ENCODE measurements around the gene CYB5B.
"Not testable (repeated sequence)": the region's sequence is repeated elsewhere in the genome, so short reads cannot be mapped to it uniquely, and the experiment has no call there.

CYB5B gene

GRCh38 chr16:69410219-69410990 is 14.0 kb upstream of the CYB5B start:
- DNase-seq (ENCODE audit: low read depth), result no peak

- DNase-seq (ENCODE audit: low read depth), result no peak
These were observed 13.1 kb upstream of the CYB5B start for GRCh38 chr16:69411064-69411985.

GRCh38 chr16:69412287-69412686 is 12.1 kb upstream of the CYB5B start:
- DNase-seq (ENCODE audit: low read depth), result no peak

- no peak for DNase-seq (ENCODE audit: low read depth)
These were observed 11.3 kb upstream of the CYB5B start for GRCh38 chr16:69413045-69413664.

DNA sequence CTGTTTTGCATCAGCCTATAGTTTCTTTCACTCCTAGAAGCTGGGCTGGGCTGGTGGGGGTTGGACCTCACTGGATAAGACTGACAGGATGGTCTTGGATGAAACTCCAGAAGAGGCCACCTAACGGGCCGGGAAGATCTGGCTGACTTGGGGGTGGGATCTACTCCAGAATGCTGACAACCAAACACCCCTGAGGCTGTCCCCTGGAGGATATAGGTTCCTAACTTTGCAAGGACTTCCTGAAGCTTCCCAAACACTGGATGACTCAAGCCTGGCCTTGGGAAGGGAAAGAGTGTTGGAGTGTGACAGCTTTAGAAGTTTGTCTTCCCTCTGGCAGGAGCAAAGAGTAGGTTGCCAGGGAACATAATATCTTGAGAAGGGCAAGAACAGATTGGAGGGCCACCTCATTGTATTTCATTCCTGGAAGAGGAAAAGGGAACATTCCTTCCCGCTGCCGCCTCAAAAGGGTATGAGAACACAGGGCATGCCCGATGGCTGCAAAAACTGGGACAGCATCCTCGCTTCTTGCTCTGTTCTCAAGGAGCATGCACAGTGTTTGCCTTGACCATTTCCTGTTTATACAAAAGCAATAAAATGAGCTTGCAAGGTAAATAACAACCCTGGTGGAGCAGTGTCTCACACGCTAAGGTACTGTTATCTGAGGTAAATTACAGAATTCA is 6.8 kb upstream of the CYB5B start:
- DNase-seq (ENCODE audit: low read depth), result no peak

- DNase-seq (ENCODE audit: low read depth), result no peak
These were observed 4.5 kb upstream of the CYB5B start for GRCh38 chr16:69419956-69420355.

GRCh38 chr16:69423189-69423588 is 1.2 kb upstream of the CYB5B start:
- no peak for DNase-seq (ENCODE audit: low read depth)

- DNase-seq (ENCODE audit: low read depth), result no peak
These were observed 741 bp downstream of the CYB5B start for GRCh38 chr16:69424935-69425784.

DNA sequence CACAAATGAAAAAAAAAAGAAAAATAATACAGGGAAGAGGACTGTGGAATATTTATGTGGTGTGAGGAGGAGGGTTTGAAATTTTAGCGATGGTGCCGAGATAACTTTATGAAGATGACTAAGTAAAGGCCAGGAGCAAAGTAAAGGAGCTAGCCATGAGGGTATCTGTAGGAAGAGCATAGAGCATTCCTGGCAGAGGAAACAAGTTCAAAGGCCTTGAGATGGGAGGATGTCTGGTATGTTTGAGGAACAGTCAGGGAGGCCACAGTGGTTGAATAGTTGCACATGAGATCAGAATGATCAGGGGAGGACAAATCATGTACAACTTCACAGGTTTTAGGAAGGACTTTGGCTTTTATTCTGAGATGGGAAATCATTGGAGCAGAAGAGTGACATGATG is 4.2 kb downstream of the CYB5B start:
- no peak for DNase-seq (ENCODE audit: low read depth)

DNA sequence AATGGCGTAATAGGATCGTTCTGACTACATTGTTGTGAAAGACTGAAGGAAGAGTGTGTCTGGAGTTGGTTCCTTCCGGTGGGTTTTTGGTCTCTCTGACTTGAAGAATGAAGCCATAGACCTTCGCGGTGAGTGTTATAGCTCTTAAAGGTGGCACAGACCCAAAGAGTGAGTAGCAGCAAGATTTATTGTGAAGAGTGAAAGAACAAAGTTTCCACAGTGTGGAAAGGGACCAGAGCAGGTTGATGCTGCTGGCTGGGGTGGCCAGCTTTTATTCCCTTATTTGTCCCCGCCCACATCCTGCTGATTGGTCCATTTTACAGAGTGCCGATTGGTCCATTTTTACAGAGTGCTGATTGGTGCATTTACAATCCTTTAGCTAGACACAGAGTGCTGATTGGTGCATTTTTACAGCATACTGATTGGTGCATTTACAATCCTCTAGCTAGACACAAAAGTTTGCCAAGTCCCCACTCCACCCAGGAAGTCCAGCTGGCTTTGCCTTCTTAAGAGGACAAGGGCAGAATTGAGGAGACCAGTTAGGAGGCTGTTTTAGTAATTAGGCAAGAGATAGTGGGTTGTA is 4.7 kb downstream of the CYB5B start:
- not testable (repeated sequence) for DNase-seq (ENCODE audit: low read depth)

DNA sequence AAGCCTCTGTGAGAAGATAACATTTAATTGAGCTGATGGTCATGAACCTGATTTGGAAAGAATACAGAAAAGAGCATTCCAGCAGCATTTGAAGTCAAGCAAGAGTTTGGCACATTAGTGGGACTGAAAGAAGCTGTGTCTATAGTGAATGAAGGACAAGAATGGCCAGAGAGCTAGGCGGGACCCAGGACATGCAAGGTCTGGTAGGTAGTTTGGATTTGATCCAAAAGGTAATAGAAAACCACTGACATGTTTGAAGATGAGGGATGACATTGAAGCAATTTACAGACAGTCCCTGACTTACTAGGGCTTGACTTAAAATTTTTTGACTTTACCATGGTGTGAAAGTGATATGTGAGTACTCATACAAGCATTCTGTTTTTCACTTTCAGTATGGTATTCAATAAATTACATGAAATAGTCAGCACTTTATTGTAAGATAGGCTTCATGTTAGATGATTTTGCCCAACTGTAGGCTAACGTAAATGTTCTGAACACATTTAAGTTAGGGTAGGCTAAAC is 7.6 kb downstream of the CYB5B start:
- DNase-seq (ENCODE audit: low read depth), result no peak

DNA sequence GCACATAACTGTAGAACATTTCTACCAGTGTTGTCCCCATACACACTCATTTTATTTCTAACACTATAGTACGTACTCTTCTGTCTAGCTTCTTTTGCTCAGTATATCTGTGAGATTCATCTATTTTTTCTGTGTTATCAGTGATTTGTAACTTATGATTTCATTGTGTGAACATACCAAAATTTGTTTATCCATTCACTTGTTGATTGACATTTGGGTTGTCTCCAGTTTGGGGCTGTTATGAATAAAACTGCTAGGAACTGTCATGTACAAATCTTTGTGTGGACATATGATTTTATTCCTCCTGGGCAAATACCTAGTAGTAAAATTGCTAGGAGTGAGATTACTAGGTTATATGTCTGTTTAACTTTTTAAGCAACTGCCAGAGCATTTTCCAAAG is 9.6 kb downstream of the CYB5B start:
- DNase-seq (ENCODE audit: low read depth), result no peak

DNA sequence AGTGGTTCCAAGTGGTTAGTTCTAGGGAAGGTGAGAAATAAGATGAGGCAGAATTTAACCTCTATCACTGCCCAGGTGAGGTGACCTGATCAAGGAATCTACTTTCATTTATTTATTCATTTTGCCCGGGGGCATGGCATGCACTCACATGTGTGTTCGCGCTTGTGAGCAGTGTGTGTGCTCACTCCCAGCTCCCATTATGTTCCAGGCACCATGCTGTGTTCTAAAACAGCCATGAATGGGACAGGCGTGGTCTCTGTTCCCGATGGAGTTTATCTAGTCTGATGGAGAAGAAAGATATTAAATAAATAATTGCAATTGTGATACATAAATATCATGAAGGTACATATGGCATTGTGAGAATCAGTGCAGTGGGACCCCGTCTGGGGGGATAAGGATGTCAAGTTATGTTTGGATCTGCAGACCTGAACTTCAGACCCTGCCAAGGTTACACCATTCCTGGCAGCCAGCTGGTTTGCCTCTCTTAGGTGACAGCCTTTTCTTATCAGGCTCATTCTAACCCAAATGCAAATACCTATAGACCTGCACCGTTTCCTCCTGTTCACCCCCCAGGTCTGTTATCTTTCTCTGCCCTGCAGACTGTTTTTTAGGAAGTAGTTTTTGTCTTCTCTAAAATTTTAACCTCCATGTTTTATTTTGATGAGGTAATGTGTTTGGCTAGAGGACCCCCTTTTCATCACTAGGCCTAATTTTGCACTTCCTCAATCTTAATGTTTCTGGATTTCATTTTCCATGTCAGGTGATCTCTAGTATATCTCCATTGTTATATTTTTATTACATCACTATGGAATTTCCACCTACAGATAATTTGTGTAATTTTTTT is 11.8 kb downstream of the CYB5B start:
- no peak for DNase-seq (ENCODE audit: low read depth)

DNA sequence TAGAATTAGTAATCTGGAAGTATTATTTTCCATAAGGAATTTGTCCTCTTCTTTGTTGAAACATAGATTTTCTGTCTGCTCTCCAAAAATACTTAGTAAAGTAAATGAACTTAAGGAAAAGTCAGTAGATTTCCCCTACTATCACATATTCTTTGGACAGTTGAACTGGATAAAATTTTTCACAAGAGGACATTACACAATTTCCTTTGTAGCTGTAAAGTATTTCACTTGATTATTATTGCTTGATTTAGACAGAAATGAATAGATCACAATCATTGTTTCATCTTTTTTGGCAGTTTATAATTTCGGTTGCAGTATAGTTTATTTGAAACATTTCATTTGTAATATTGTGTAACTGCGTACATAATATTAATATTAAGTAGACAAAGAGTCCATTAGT is 12.5 kb downstream of the CYB5B start:
- no peak for DNase-seq (ENCODE audit: low read depth)

- no peak for DNase-seq (ENCODE audit: low read depth)
These were observed 14.0 kb downstream of the CYB5B start for GRCh38 chr16:69438465-69438864.

- no peak for DNase-seq (ENCODE audit: low read depth)
These were observed 15.8 kb downstream of the CYB5B start for GRCh38 chr16:69440250-69440649.

- DNase-seq (ENCODE audit: low read depth), result not testable (repeated sequence)
These were observed 16.6 kb downstream of the CYB5B start for GRCh38 chr16:69441030-69441429.

GRCh38 chr16:69443927-69444631 is 19.7 kb downstream of the CYB5B start:
- no peak for DNase-seq (ENCODE audit: low read depth)
